Astrocyte of the spinal cord (primary cell): ENCODE measurements around the gene P3H2.
"Not testable (repeated sequence)": the region's sequence is repeated elsewhere in the genome, so short reads cannot be mapped to it uniquely, and the experiment has no call there.

ENCODE experiments used
- DNase-seq: peaks from one replicate; pipeline ENCODE4 v3.0.0; 2011; ENCODE audit warnings: low read depth, low spot score
- H3K4me3 ChIP-seq: 2 replicates; pipeline ENCODE4 v1.5.1; 2011; ENCODE audit warnings: low read depth, mild to moderate bottlenecking, low read length, moderate library complexity
- CTCF ChIP-seq: IDR thresholded peaks from 2 replicates; pipeline ENCODE4 v1.5.1; 2012; ENCODE audit warnings: low read depth, mild to moderate bottlenecking, low read length, inconsistent platforms
- in situ Hi-C: cut with HindIII; loops from 2 replicates; pipeline ENCODE4 v1.10.0; 2017; ENCODE audit warnings: low sequenced_read_pairs

Gene P3H2

DNA sequence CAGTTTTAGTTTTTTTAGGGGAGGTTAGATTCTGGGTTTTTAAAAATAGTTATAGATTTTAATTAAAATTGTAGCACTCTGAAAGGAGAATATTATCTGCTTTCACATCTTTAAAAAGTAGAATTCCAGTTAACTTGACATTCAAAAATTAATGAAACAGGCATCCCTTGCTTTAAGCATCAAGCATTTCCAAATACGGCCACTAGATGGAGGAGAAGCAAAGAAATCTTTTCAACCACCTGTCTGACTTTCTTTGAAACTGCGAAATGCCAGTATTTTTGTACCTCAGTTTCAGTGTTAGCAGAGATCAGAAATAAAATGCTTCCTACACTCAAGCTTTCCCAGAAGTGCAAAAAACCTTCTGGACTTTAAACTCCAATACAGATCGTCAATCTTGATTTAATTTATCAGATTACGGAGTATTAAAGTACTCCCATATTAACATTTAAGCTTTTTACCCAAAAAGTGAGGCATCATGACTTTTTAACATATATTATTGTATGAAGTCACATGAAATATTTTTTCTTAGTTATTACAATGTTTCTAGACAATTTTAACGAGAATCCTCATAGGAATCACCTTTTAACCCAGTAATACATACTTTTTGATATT lies 153.3 kb downstream of the P3H2 start:
- H3K4me3 ChIP-seq, result no peak overlapping the region
- in situ Hi-C loops, result loop anchor here (25.0 kb wide), 1 partner anchor 245 kb away; no protein-coding TSS in a partner anchor
- DNase-seq, result peak; percentile 66
- TF ChIP-seq CTCF, result peak; percentile 73

GRCh38 chr3:189966843-189967242 lies 153.9 kb downstream of the P3H2 start:
- DNase-seq, result no peak
- in situ Hi-C loops, result loop anchor here (25.0 kb wide), 1 partner anchor 245 kb away; no protein-coding TSS in a partner anchor
- TF ChIP-seq CTCF, result no peak
- no peak overlapping the region for H3K4me3 ChIP-seq

DNA sequence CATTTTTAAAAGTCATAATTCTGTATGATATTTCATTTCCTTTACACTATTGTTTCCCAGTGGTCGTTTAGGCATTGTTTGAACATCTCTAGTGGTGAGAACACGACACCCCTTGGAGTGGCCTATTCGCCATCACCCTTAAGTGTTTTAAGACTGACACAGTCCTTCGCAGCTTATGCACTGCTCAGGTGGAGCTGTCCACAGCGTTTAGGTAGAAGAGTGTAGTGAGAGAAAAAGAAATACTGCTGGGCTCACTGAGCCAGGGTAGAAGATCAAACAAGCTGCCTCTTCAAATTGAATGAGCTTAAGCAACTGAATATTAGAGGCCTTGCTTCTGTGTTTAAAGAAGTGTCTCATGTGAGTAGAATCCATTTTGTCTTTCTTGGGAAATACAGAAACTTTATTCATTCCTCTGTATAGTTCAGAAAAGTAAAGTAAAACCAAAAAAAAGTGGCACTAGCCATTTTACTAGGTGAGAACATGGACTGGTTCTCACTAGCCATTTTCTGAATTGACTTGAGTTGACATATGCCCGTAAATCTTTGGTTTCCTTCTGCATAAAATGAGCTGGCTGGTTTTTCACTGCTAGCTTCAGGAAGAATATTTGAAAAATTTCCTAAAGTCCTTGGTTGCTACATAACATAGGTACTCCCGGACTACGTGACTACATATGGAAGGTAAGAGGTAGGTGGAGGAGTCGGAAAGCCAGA lies 155.9 kb downstream of the P3H2 start:
- in situ Hi-C loops, result loop anchor here (25.0 kb wide), 1 partner anchor 248 kb away; no protein-coding TSS in a partner anchor
- TF ChIP-seq CTCF, result no peak
- DNase-seq, result no peak
- no peak overlapping the region for H3K4me3 ChIP-seq

DNA sequence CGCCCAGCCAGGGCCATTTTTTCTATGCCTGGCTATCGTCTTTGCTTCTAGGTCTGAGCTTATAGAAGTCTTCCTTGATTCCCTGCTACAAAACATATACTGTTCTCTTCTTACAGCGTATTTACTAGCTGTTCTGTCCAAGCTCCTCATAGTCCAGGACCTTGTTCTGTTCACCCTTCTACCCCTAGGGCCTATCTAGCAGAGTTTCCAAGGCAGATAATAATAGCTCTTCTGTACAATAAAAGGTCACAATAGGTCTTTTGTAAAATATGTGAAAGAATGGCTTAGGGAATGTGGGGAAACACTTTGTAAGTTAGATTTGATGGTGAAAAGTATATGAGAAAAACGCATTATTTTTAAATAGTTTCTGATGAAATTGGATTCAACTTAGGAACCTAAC lies 158.2 kb downstream of the P3H2 start:
- no peak for DNase-seq
- H3K4me3 ChIP-seq, result no peak overlapping the region
- in situ Hi-C loops, result loop anchor here (25.0 kb wide), 1 partner anchor 250 kb away; no protein-coding TSS in a partner anchor
- TF ChIP-seq CTCF, result no peak

GRCh38 chr3:189961522-189962161 lies 159.1 kb downstream of the P3H2 start:
- peak; percentile 85 for DNase-seq
- H3K4me3 ChIP-seq, result no peak overlapping the region
- in situ Hi-C loops, result loop anchor here (25.0 kb wide), 1 partner anchor 251 kb away; no protein-coding TSS in a partner anchor
- TF ChIP-seq CTCF, result peak; percentile 84

GRCh38 chr3:189961086-189961485 lies 159.6 kb downstream of the P3H2 start:
- peak; percentile 27 for DNase-seq
- in situ Hi-C loops, result loop anchor here (25.0 kb wide), 1 partner anchor 251 kb away; no protein-coding TSS in a partner anchor
- H3K4me3 ChIP-seq, result not testable (repeated sequence)
